Adipose tissue (tissue), 3 donors: Measurements from ENCODE around the gene F8A1. TPM values are rescaled to one million over a fixed set of nuclear protein-coding genes. Genes with fewer than 3 reads are reported as not detected.
"Not testable (repeated sequence)": the region's sequence is repeated elsewhere in the genome, so short reads cannot be mapped to it uniquely, and the experiment has no call there.

Experiments used
- H3K27ac ChIP-seq: one replicate; pipeline ENCODE4 v1.5.1; 2013; ENCODE audit warnings: low read depth, low read length
- WGBS, 3 donors: extraction: QIAGEN DNeasy Blood & Tissue Kit; methylation state at CpG; one replicate each; pipeline ENCODE4 v1.1.7; 2013; 5-methylcytosine and 5-hydroxymethylcytosine counted together
- polyA plus RNA-seq, 3 donors: library from polyadenylated mRNA; stranded (reverse); fragments of 200-250 nt; gene quantifications; one replicate each; pipeline ENCODE4 v1.2.3, GENCODE V29; 2013
- donor health status: healthy with polysubstance abuse.
- donor health status: Bipolar disorder and iron deficiency.
- donor health status: healthy.

Gene F8A1
- 10 to 100 TPM; 12.4 to 31.6 (median 29.7) TPM for polyA plus RNA-seq

DNA sequence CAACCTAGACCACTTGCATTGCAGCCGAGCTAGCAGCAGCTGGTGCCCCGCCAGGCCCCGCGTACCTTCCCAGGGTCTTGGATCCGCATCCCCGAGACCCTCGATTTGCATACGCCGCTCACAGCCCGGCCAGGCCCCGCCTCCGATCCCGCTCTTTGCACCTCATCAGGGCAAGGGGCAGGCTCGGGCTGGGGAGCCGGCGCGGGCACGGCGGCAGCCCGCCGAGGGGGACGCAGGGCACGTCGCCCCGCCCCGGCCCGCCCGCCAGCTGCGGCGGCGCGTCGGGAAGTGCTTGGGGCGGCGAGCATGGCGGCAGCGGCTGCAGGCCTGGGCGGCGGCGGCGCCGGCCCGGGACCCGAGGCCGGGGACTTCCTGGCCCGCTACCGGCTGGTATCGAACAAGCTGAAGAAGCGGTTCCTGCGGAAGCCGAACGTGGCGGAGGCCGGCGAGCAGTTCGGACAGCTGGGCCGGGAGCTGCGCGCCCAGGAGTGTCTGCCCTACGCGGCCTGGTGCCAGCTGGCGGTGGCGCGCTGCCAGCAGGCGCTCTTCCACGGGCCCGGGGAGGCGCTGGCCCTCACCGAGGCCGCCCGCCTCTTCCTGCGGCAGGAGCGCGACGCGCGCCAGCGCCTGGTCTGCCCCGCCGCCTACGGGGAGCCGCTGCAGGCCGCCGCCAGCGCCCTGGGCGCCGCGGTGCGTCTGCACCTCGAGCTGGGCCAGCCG, at the start of gene F8A1:
Gene F8A1, plus strand, starts transcription at position 287 of the 720 bp plus-strand sequence. Its CDS starts 20 bp downstream, at position 307.
- 0 to 25% methylated on average over 4 to 7 of the region's 91 CpGs; no CpG with 5 or more reads in 1 of the 3 donors for WGBS, 3 donors
- H3K27ac ChIP-seq: not testable (repeated sequence)

DNA sequence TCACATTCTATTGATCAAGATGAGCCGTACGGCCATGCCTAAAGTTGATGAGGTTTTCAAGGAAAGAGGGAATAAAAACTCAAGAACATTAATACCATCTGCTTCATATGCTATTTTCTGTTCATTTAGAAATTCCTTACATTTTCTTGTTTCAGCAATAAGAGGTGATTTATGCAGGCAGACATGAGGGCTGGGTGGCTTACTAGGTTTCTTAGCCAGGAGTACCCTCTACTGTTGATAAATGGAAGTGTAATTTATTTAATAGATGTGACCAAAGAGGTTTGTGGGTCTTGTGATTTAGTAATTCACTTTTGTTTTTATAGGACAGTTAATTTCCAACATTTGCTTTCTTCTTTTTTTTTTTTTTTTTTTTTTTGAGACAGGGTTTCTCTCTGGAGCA, 45.3 kb upstream of the F8A1 start:
- no peak overlapping the region for H3K27ac ChIP-seq
- WGBS, 3 donors: 88 to 90% (median 89%) methylated on average over 2 of the region's 2 CpGs

DNA sequence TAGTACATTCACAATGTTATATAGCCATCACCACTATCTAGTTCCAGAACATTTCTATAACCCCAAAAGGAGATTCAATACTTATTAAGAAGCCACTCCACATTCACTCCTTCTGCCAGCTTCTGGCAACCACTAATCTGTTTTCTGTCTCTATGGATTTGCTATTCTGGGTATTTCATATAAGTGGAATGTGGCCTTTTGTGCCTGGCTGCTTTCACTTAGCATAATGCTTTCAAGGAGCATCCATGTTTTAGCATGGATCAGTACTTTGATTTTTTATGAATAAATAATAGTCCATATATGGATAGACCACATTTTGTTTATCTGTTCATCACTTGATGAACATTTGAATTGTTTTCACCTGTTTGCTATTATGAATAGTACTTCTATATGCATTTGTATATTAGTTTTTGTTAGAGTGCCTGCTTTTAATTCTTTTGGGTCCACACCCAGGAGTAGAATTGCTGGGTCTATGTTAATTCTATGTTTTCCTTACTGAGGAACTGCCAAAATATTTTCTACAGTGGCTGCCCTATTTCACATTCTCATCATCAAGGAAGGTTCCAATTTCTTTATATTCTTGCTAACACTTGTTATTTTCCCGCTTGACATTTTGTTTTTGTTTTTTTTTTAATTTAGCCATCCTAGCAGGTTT, 35.1 kb upstream of the F8A1 start:
- WGBS, 3 donors: 89 to 100% (median 97%) methylated on average over 1 of the region's 1 CpG
- no peak overlapping the region for H3K27ac ChIP-seq

DNA sequence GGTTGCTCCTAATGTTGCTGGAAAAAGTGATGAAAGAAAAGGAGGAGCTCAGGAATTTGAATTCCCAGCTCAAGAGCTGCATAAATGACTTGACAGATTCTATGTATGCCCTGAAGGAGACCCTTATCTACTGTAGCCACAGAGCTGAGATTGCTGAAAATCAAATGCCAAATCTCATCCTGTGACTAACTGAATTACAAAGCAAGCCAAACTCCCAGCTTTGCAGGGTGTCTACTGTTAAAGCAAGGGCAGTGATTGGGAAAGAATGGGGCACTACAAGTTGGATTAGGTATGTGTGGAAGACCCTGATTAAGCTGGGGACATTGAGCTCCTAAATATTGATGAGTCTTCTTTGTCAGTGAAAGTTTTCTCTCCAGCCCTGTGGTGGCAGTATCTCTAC, 30.9 kb upstream of the F8A1 start:
- H3K27ac ChIP-seq: no peak overlapping the region

DNA sequence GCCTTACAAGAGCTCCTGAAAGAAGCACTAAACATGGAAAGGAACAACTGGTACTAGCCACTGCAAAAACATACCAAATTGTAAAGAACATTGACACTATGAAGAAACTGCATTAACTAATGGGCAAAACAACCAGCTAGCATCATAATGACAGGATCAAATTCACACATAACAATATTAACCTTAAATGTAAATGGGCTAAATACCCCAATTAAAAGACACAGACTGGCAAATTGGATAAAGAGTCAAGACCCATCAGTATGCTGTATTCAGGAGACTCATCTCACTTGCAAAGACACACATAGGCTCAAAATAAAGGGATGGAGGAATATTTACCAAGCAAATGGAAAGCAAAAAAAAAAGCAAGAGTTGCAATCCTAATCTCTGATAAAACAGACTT, 17.6 kb upstream of the F8A1 start:
- not testable (repeated sequence) for H3K27ac ChIP-seq

- H3K27ac ChIP-seq: no peak overlapping the region
- WGBS, 3 donors: 64 to 89% (median 76%) methylated on average over 2 of the region's 2 CpGs
These were observed 12.8 kb upstream of the F8A1 start for GRCh38 chrX:154873329-154873728.

DNA sequence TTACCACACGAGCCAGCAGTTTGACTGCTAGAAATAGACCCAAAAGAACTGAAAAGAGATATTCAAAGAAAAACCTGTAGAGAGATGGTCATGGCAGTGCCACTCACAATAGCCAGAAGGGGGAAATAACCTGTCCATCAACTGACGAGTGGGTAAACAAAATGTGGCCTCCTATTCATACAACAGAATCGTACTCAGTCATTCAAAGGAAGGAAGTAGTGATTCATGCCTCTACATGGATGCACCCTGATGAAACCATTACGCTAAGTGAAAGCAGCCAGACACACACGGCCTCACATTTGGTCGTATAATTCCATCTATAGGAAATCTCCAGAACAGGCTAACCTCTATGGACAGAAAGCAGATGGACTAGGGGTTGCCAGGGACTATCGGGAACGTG, 2.1 kb upstream of the F8A1 start:
- not testable (repeated sequence) for H3K27ac ChIP-seq
- WGBS, 3 donors: no CpG with 5 or more reads among the region's 8 CpGs

- H3K27ac ChIP-seq: not testable (repeated sequence)
- WGBS, 3 donors: 98% methylated on average over 12 of the region's 33 CpGs; no CpG with 5 or more reads in 2 of the 3 donors
These were observed 1.1 kb upstream of the F8A1 start for GRCh38 chrX:154885057-154885456.

DNA sequence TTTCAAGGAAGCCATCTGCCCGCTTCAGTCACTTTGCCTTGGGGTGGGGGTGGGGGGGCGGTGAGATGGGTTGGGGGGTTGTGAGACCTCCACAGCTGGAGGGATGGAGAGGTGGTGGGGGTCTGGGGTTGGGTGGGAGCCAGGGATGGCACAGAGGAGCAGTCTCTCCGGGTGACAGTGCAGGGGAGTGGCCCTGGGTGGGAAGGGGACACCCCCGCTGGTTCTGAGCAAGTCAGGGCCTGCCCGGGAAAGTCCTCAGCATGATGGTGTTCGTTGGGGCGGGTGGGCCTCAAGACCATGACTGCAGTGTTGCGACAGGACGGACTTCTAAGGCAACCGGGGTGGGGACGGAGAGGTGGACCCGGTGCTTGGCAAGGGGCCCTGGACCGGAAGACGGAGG, 606 bp upstream of the F8A1 start:
- H3K27ac ChIP-seq: not testable (repeated sequence)
- WGBS, 3 donors: 37 to 90% (median 73%) methylated on average over 1 to 6 of the region's 14 CpGs

- WGBS, 3 donors: no CpG with 5 or more reads among the region's 62 CpGs
- H3K27ac ChIP-seq: not testable (repeated sequence)
These were observed 650 bp downstream of the F8A1 start for GRCh38 chrX:154886789-154887221.

DNA sequence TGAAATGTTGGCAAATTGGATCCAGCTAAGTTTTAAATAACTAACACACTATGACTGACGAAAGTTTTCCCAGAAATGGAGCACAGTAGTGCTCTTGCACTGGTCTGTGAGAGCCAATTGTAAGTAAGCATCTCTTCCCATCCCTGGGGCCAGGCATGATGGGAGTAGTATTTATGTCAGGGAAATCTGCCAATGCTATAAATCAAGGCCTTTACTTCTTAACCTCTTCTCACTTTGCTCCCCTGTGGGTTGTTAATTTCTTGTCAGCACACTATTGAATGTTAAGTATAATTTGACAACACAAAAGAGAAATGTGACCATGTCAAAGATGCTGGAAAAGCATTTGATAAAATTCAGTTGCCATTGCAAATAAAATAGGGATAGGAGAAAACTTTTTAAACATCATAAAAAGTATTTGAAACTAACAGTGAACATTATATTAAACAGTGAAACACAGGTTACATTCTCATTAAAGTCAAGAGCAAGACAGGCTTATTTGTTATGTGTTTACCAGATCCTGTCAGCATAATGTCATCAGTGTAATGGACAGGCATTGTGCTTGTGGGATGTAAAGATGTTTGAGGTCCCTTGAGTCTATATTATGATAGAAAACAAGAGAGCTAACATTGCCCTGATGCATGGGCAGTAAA, 5.0 kb downstream of the F8A1 start:
- 31 to 84% (median 73%) methylated on average over 1 of the region's 1 CpG for WGBS, 3 donors
- no peak overlapping the region for H3K27ac ChIP-seq

GRCh38 chrX:154892296-154892695, 6.1 kb downstream of the F8A1 start:
- 66 to 94% (median 92%) methylated on average over 1 of the region's 1 CpG for WGBS, 3 donors
- no peak overlapping the region for H3K27ac ChIP-seq

- no peak overlapping the region for H3K27ac ChIP-seq
- WGBS, 3 donors: 82 to 96% (median 93%) methylated on average over 8 of the region's 8 CpGs
These were observed 14.2 kb downstream of the F8A1 start for GRCh38 chrX:154900323-154900722.

DNA sequence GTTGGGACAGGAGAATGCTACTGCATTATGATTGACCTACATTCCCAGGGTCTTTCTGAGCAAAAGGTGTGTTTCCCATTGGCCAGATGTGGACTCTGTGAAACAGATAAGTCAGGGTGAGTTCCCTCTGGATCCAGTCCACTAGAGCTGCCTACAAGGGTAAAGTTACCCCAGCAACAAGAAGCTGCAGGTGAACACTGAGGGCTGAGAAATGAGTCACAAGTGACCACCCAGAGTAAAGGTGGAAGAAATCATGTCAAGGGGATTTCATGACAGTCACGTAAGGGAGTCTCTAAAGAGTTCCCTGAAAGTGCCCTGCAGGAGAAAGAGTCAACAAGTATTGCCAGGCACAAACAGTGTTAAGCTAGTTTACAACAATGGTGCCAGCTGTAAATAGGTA, 16.3 kb downstream of the F8A1 start:
- no peak overlapping the region for H3K27ac ChIP-seq
- 72 to 92% (median 80%) methylated on average over 1 of the region's 1 CpG for WGBS, 3 donors

DNA sequence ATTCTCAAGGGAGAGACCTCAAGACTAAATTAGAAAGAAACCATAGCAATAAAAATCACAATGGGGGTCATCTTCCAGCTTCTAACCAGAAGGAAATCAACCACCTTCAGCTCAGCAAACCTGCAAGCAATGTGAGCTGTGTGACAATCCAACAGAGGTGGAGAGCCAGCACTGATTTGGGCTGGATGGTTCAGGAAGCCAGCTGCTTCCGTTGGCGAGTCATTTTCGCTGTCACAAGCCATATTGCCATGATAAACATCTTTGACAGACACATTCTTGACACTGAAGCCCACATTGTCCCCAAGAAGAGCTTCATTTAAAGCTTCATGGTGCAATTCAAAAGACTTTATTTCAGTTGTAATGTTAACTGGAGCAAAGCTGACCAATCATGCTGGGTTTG, 22.7 kb downstream of the F8A1 start:
- WGBS, 3 donors: 38 to 89% (median 73%) methylated on average over 3 of the region's 3 CpGs
- no peak overlapping the region for H3K27ac ChIP-seq

DNA sequence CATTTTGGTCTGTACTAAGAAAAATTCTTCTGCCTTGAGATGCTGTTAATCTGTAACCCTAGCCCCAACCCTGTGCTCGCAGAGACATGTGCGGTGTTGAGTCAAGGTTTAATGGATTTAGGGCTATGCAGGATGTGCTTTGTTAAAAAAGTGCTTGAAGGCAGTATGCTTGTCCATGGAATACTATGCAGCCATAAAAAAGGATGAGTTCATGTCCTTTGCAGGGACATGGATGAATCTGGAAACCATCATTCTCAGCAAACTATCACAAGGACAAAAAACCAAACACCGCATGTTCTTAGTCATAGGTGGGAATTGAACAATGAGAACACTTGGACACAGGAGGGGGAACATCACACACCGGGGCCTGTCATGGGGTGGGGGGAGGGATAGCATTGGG, 23.9 kb downstream of the F8A1 start:
- 91 to 97% (median 96%) methylated on average over 4 of the region's 4 CpGs for WGBS, 3 donors
- not testable (repeated sequence) for H3K27ac ChIP-seq

- 79 to 86% (median 83%) methylated on average over 8 to 11 of the region's 11 CpGs for WGBS, 3 donors
- H3K27ac ChIP-seq: not testable (repeated sequence)
These were observed 24.4 kb downstream of the F8A1 start for GRCh38 chrX:154910528-154910927.

DNA sequence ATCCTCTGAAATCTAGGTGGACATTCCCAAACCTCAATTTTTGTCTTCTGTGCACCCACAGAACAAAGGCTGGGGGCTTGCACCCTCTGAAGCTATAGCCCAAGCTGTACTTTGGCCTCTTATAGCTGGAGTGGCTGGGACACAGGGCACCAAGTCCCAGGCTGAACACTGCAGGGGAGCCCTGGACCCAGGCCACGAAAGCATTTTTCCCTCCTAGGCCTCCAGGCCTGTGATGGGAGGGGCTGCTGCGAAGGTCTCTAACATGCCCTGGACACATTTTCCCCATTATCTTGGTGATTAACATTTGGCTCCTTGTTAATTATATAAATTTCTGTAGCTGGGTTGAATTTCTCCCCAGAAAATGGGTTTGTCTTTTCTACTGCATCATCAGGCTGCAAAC, 27.9 kb downstream of the F8A1 start:
- WGBS, 3 donors: 57 to 91% (median 82%) methylated on average over 2 of the region's 2 CpGs

GRCh38 chrX:154918060-154918483, 31.9 kb downstream of the F8A1 start:
- H3K27ac ChIP-seq: no peak overlapping the region
- WGBS, 3 donors: 4 to 10% (median 6%) methylated on average over 5 of the region's 5 CpGs

More for the DNA sequence above, 27.9 kb downstream of the F8A1 start:
- H3K27ac ChIP-seq: no peak overlapping the region

DNA sequence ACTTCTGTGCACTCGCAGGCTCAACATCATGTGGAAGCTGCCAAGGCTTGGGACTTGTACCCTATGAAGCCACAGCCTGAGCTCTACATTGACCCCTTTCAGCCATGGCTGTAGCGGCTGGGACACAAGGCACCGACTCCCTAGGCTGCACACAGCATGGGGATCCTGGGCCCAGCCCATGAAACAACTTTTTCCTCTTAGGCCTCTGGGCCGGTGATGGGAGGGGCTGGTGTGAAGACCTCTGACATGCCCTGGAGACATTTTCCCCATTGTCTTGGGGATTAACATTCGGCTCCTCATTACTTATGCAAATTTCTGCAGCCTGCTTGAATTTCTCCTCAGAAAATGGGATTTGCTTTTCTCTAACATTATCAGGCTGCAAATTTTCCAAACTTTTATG, 38.6 kb downstream of the F8A1 start:
- not testable (repeated sequence) for H3K27ac ChIP-seq
- WGBS, 3 donors: 80 to 94% (median 90%) methylated on average over 5 of the region's 5 CpGs
